PC-3 (cell line): ENCODE results near the gene FLNA. TPM values are rescaled to one million over a fixed set of nuclear protein-coding genes. Genes with fewer than 3 reads are reported as not detected.
"Not testable (repeated sequence)": the region's sequence is repeated elsewhere in the genome, so short reads cannot be mapped to it uniquely, and the experiment has no call there.

Experiments used
- ATAC-seq: fragments of 200-7000 bp; cut with Tn5 transposase; 2 replicates; pipeline ENCODE4 v1.9.1; 2020; ENCODE audit warnings: mild to moderate bottlenecking, moderate library complexity
- BruUV-seq: library from RNA; stranded (reverse); fragments of 400-500 nt; replicated peaks from 2 replicates; lab custom pipeline; 2021; lab: Mats Ljungman, UMichigan
- CTCF ChIA-PET: fragments of 300-600 bp; sonication (Branson Sonifier 250); formaldehyde crosslinking; loops from one replicate; lab custom pipeline; 2022; ENCODE audit warnings: antibody characterized with exemption; lab: Charles Lee
- POLR2A ChIA-PET: fragments of 300-600 bp; sonication (Branson Sonifier 250); formaldehyde crosslinking; loops from one replicate; lab custom pipeline; 2022; ENCODE audit warnings: antibody characterized with exemption; ENCODE audit not compliant: unreplicated experiment; lab: Charles Lee
- DNase-seq: peaks from one replicate; pipeline ENCODE4 v3.0.0-alpha.2; 2015
- H2AFZ ChIP-seq: fragments of 300-600 bp; sonication (generic); 2 replicates; pipeline ENCODE4 v1.6.0; 2016; ENCODE audit warnings: antibody characterized with exemption, low read length
- H3F3A ChIP-seq: fragments of 300-600 bp; sonication (generic); one replicate; pipeline ENCODE4 v1.6.0; 2017; ENCODE audit warnings: antibody characterized with exemption, low read length, control low read depth, mild to moderate bottlenecking; ENCODE audit not compliant: unreplicated experiment
- H3K27ac ChIP-seq: fragments of 300-600 bp; sonication (generic); 2 replicates; pipeline ENCODE4 v1.5.1; 2016; ENCODE audit warnings: mild to moderate bottlenecking, low read length
- H3K27me3 ChIP-seq: fragments of 300-600 bp; sonication (generic); 2 replicates; pipeline ENCODE4 v1.6.1; 2016; ENCODE audit warnings: low read length, mixed read lengths
- H3K36me3 ChIP-seq: fragments of 300-600 bp; sonication (generic); 2 replicates; pipeline ENCODE4 v1.6.1; 2016; ENCODE audit warnings: low read depth, mixed run types, low read length, mixed read lengths
- H3K4me1 ChIP-seq: fragments of 300-600 bp; sonication (generic); 2 replicates; pipeline ENCODE4 v1.5.1; 2016; ENCODE audit warnings: low read length; ENCODE audit not compliant: insufficient read depth
- H3K4me2 ChIP-seq: fragments of 300-600 bp; sonication (generic); 2 replicates; pipeline ENCODE4 v1.6.0; 2016; ENCODE audit warnings: low read length
- H3K4me3 ChIP-seq: fragments of 300-600 bp; sonication (generic); 2 replicates; pipeline ENCODE4 v1.5.1; 2016; ENCODE audit warnings: mild to moderate bottlenecking, low read length, mixed read lengths
- H3K79me2 ChIP-seq: fragments of 300-600 bp; sonication (generic); 2 replicates; pipeline ENCODE4 v1.6.1; 2017; ENCODE audit warnings: low read length, mixed read lengths
- H3K9ac ChIP-seq: fragments of 300-600 bp; sonication (generic); 2 replicates; pipeline ENCODE4 v1.6.0; 2016; ENCODE audit warnings: mild to moderate bottlenecking, low read length
- H3K9me2 ChIP-seq: fragments of 300-600 bp; sonication (generic); replicated peaks from 2 replicates; pipeline ENCODE4 v1.6.1; 2016; ENCODE audit warnings: mixed run types, low read length, mixed read lengths
- H3K9me3 ChIP-seq: fragments of 300-600 bp; sonication (generic); 2 replicates; pipeline ENCODE4 v1.6.1; 2016; ENCODE audit warnings: low read length, mixed read lengths
- H4K20me1 ChIP-seq: fragments of 300-600 bp; sonication (generic); 2 replicates; pipeline ENCODE4 v1.6.1; 2016; ENCODE audit warnings: low read length, mixed read lengths
- CTCF ChIP-seq: fragments of 300-600 bp; sonication (generic); conservative IDR thresholded peaks from 2 replicates; pipeline ENCODE4 v1.5.1; 2017; ENCODE audit warnings: antibody characterized with exemption, low read depth, mild to moderate bottlenecking, low read length
- EZH2 ChIP-seq: fragments of 300-600 bp; sonication (generic); IDR thresholded peaks from one replicate; pipeline ENCODE4 v1.6.1; 2017; ENCODE audit warnings: antibody characterized with exemption, mild to moderate bottlenecking, low read length; ENCODE audit not compliant: unreplicated experiment
- EZH2phosphoT487 ChIP-seq: fragments of 300-600 bp; sonication (generic); IDR thresholded peaks from 2 replicates; pipeline ENCODE4 v1.6.1; 2018; ENCODE audit warnings: mild to moderate bottlenecking, antibody characterized with exemption, low read length, borderline replicate concordance
- intact Hi-C: fragments of 100-400 bp; cut with micrococcal nuclease; formaldehyde crosslinking; loops from 2 replicates; pipeline ENCODE4 v1.9.0; 2023
- total RNA-seq: library from RNA; depleted of rRNA; stranded (reverse); fragments of >200 nt; gene quantifications from 2 replicates; pipeline ENCODE4 v1.2.3, GENCODE V29; 2014

Gene FLNA
- total RNA-seq, 1 experiment from 2014 or later: 2,058 TPM

DNA sequence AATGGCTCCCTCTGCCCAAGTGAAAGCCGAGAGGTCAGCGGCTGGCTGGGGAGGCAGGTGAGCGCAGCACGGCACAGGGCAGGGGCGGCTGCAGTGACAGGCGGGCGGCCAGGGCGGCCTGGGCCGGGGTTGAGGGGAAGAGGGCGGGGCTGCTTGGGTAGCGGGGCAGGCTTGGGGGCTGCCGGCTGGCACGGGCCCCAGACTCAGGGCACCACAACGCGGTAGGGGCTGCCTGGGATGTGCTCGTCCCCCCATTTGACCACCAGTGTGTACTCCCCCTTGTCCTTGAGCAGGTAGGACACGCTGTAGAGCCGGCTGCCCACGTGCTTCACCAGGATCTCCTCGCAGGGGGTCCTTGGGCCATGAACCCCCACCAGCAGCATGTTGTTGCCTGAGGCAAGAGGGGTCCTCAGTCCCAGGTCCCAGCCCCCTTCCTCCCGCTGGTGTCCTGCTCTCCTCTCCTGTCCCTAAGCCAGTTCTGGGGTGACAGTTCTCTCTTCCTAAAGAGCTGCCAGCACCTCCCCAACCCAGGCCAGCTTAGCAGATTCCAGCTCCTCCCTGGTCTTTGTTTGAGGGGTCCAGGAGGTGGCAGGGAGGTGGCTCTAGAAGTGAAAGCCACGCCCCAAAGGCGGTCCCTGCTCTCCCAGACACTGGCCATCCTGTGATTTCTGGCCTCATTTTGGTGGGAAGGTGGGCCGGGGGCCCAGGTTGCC, 25.6 kb downstream of the FLNA start:
- no peaks in the 10 kb centered on the region for H3K27me3 ChIP-seq
- ChIA-PET CTCF (no interaction called here), POLR2A (no interaction called here)
- peaks cover 41% of the 10 kb centered on the region for H3K36me3 ChIP-seq
- no peak overlapping the region for H3K27ac ChIP-seq
- peaks cover 11% of the 10 kb centered on the region for H3F3A ChIP-seq
- no peak overlapping the region for H2AFZ ChIP-seq
- no peak overlapping the region for H3K4me3 ChIP-seq
- no peaks in the 10 kb centered on the region for H4K20me1 ChIP-seq
- no peak for TF ChIP-seq EZH2
- intact Hi-C loops: no loop called here
- ATAC-seq: no peak
- no TSS peak for BruUV-seq
- no peaks in the 10 kb centered on the region for H3K79me2 ChIP-seq
- H3K4me2 ChIP-seq: no peak overlapping the region
- H3K9me2 ChIP-seq: no peaks in the 10 kb centered on the region
- no peak overlapping the region for H3K9ac ChIP-seq
- H3K4me1 ChIP-seq: no peaks in the 10 kb centered on the region
- DNase-seq: no peak
- no peaks in the 10 kb centered on the region for H3K9me3 ChIP-seq

DNA sequence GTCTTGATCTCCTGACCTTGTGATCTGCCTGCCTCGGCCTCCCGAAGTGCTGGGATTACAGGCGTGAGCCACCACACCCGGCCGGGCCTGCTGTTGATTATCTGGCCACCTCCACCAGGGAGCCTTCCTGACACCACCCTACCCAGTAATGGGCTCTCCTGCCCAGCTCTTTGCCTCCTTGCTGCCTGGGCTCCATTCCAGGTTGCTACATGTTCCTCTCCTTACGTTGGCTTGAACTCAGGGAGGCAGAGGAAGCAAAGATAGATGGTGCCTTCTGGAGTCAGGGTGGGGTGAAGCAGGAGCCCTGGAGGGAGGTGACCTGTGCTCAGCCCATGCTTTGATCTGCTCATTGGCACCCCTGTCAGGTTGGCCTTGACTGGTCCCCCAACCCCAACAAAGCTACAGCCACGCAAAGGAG, 26.3 kb downstream of the FLNA start:
- no peak for DNase-seq

DNA sequence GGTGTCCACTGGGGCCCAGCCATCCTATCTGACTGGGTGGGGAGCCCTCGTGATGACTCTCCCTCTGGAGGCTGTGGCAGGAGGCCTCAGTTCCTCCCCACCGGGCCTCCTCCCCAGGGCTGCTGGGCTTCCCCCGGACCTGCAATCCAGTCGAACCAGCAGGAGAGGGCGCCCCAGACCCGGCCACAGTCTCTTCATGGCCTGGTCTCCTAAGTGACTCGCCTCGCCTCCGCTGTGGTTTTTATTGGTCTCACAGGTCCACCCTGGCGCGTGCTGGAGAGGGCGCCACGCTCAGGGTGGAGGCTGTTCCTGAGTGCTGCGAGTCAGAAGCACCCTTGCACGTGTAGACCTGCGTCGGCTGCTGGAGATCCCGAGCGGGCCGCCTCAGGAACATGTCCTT, 30.8 kb downstream of the FLNA start:
- intact Hi-C loops, H3K27ac ChIP-seq, H3K27me3 ChIP-seq, POLR2A ChIA-PET, H3K4me3 ChIP-seq, H4K20me1 ChIP-seq, H3K4me1 ChIP-seq, CTCF ChIA-PET, H2AFZ ChIP-seq, H3F3A ChIP-seq, H3K4me2 ChIP-seq, DNase-seq, BruUV-seq, H3K9me3 ChIP-seq, H3K9me2 ChIP-seq, H3K36me3 ChIP-seq, H3K9ac ChIP-seq, H3K79me2 ChIP-seq: not testable (repeated sequence)
- ATAC-seq: peak; percentile 27

More for the DNA sequence above, 26.3 kb downstream of the FLNA start:
- TF ChIP-seq CTCF: no peak
- no peak for TF ChIP-seq EZH2phosphoT487
- TF ChIP-seq EZH2: no peak
- Histone ChIP-seq H3K9me2 (no peaks in the 10 kb centered on the region), H3F3A (peaks cover 11% of the 10 kb centered on the region), H3K36me3 (peaks cover 35% of the 10 kb centered on the region), H3K27me3 (no peaks in the 10 kb centered on the region), H3K4me1 (no peaks in the 10 kb centered on the region), H3K4me3 (no peak overlapping the region), H3K9me3 (no peaks in the 10 kb centered on the region), H3K27ac (no peak overlapping the region), H3K9ac (no peak overlapping the region), H2AFZ (no peak overlapping the region), H3K4me2 (no peak overlapping the region), H3K79me2 (no peaks in the 10 kb centered on the region), H4K20me1 (no peaks in the 10 kb centered on the region)
- BruUV-seq: no TSS peak
- intact Hi-C loops: no loop called here
- ATAC-seq: no peak
- ChIA-PET POLR2A (no interaction called here), CTCF (no interaction called here)

DNA sequence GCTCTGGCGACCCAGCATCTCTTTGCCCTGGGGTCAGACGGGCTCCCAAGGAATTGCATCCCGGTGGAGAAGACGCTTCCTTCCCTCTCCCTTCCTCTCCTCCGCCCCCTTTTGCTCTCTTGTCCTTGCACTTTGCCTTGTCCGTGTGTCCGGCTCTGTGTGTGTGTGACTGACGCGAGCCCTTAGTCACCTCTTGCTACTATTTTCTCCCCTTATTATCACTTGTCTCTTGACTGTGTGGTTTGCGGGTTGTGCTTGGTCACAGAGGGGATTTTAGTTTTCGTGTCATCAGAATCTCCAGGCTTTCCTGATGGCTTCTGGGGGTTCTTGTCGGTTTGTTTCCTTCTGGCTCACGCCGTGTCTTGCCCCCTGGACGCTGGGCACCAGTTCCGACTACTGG, 31.4 kb downstream of the FLNA start:
- H3K27me3 ChIP-seq, H3K79me2 ChIP-seq, H2AFZ ChIP-seq, H3K9me2 ChIP-seq, H3K9me3 ChIP-seq, intact Hi-C loops, H3F3A ChIP-seq, H3K27ac ChIP-seq, H3K4me1 ChIP-seq, BruUV-seq, H3K4me3 ChIP-seq, POLR2A ChIA-PET, H3K9ac ChIP-seq, H3K4me2 ChIP-seq, H4K20me1 ChIP-seq, H3K36me3 ChIP-seq, CTCF ChIA-PET, DNase-seq: not testable (repeated sequence)
- ATAC-seq: peak; percentile 5

DNA sequence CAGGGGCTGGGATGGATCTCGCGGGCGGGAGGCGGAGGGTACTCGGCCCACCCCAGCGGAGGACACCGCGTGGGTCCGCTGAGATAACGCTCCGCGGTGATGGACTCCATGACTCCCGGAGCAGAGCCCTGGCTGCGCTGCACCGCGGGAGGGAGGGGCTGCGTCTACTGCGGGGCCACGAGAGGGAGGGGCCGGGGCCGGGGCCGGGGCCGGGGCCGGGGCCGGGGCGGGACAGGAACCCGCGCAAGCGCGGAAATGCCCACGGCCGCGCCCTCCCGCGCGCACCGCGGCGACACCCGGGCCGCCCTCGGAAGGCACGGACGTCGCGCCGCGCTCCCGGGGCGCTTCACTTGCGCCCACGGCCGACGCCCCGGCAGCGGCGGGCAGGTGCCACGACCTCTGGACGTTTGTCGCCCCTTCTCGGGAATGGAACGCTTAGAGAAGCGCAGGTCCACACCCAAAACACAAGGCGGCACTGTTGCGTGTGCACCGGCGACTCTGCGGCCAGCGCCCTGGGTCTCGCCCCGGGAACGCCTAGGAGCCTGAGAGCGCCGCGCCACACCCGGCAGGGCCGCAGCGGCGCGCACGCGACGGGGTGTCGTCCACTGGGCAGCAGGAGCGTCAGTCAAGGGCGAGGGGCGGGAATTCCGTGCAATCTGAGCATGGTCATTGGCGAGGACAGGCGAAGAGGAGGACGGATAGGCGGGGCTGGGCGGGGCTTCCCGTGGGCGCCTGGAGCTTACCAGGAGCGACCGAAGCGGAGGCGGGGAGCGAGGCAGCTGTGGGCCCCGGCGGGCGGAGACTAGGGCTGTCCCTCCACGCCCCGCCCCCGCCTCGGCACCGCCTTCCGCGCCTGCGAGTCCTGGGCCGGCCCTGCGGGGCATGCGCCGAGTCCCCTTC, 32.8 kb downstream of the FLNA start:
- H3K79me2 ChIP-seq, CTCF ChIA-PET, POLR2A ChIA-PET, H3F3A ChIP-seq, H3K27ac ChIP-seq, H4K20me1 ChIP-seq, H3K9me2 ChIP-seq, H3K4me3 ChIP-seq, H3K4me2 ChIP-seq, DNase-seq, H3K36me3 ChIP-seq, BruUV-seq, H3K27me3 ChIP-seq, H3K4me1 ChIP-seq, H3K9me3 ChIP-seq, H2AFZ ChIP-seq, H3K9ac ChIP-seq, intact Hi-C loops: not testable (repeated sequence)
- ATAC-seq: peak; percentile 67
